DOHH2 (cell line): ENCODE measurements around the gene KRT5.

Experiments used
- H3F3A ChIP-seq: fragments of 200-600 bp; sonication (generic), shearing (Covaris generic); 2 replicates; pipeline ENCODE4 v1.6.0; 2016; ENCODE audit warnings: antibody characterized with exemption, mild to moderate bottlenecking; ENCODE audit not compliant: control insufficient read depth, insufficient read depth
- H3K27ac ChIP-seq: fragments of 200-600 bp; sonication (generic); 2 replicates; pipeline ENCODE4 v1.5.1; 2014; ENCODE audit warnings: low read depth, mild to moderate bottlenecking, low read length, moderate library complexity
- H3K27me3 ChIP-seq: fragments of 200-600 bp; sonication (generic); 2 replicates; pipeline ENCODE4 v1.6.1; 2014; ENCODE audit warnings: mild to moderate bottlenecking, low read length, mixed read lengths; ENCODE audit not compliant: control insufficient read depth
- H3K36me3 ChIP-seq: fragments of 200-600 bp; sonication (generic); 2 replicates; pipeline ENCODE4 v1.6.1; 2014; ENCODE audit warnings: mild to moderate bottlenecking, low read length, moderate library complexity, mixed read lengths; ENCODE audit not compliant: control insufficient read depth
- H3K4me1 ChIP-seq: fragments of 200-600 bp; sonication (generic); 2 replicates; pipeline ENCODE4 v1.6.1; 2014; ENCODE audit warnings: mild to moderate bottlenecking, low read length, mixed read lengths; ENCODE audit not compliant: control insufficient read depth
- H3K4me2 ChIP-seq: fragments of 200-600 bp; sonication (generic); 2 replicates; pipeline ENCODE4 v1.6.0; 2014; ENCODE audit warnings: mild to moderate bottlenecking, low read length, moderate library complexity
- H3K4me3 ChIP-seq: fragments of 200-600 bp; sonication (generic); 2 replicates; pipeline ENCODE4 v1.5.1; 2014; ENCODE audit warnings: mild to moderate bottlenecking, low read length, mixed read lengths
- H3K79me2 ChIP-seq: fragments of 200-600 bp; sonication (generic); 2 replicates; pipeline ENCODE4 v1.6.1; 2014; ENCODE audit warnings: mild to moderate bottlenecking, low read length, mixed read lengths; ENCODE audit not compliant: control insufficient read depth
- H3K9me2 ChIP-seq: fragments of 200-600 bp; sonication (generic); replicated peaks from 2 replicates; pipeline ENCODE4 v1.6.1; 2014; ENCODE audit warnings: mild to moderate bottlenecking, low read length, mixed read lengths; ENCODE audit not compliant: control insufficient read depth
- H3K9me3 ChIP-seq: fragments of 200-600 bp; sonication (generic); 2 replicates; pipeline ENCODE4 v1.6.1; 2014; ENCODE audit warnings: antibody characterized with exemption, low read length, mixed read lengths; ENCODE audit not compliant: control insufficient read depth, insufficient read depth
- H4K20me1 ChIP-seq: fragments of 200-600 bp; sonication (generic); 2 replicates; pipeline ENCODE4 v1.6.0; 2014; ENCODE audit warnings: low read depth, mild to moderate bottlenecking, antibody characterized with exemption, low read length, moderate library complexity; ENCODE audit not compliant: control insufficient read depth, insufficient read depth
- CTCF ChIP-seq: fragments of 200-600 bp; sonication (generic); IDR thresholded peaks from one replicate; pipeline ENCODE4 v1.5.1; 2014; ENCODE audit warnings: antibody characterized with exemption, mild to moderate bottlenecking, low read depth, low read length; ENCODE audit not compliant: poor library complexity, severe bottlenecking
- EZH2phosphoT487 ChIP-seq: fragments of 200-600 bp; sonication (generic); IDR thresholded peaks from 2 replicates; pipeline ENCODE4 v1.6.1; 2017; ENCODE audit warnings: borderline replicate concordance, mild to moderate bottlenecking, antibody characterized with exemption, low read length, moderate library complexity, mixed read lengths

The KRT5 gene

GRCh38 chr12:52542157-52542556, 22.0 kb upstream of the KRT5 start:
- H3K4me3 ChIP-seq, result no peak overlapping the region
- H3K36me3 ChIP-seq, result no peaks in the 10 kb centered on the region
- TF ChIP-seq EZH2phosphoT487 (no peak), CTCF (no peak)
- H3K79me2 ChIP-seq, result no peaks in the 10 kb centered on the region
- no peaks in the 10 kb centered on the region for H3K27me3 ChIP-seq
- no peaks in the 10 kb centered on the region for H3K9me3 ChIP-seq
- no peak overlapping the region for H3K4me2 ChIP-seq
- no peaks in the 10 kb centered on the region for H3K9me2 ChIP-seq
- H4K20me1 ChIP-seq, result no peaks in the 10 kb centered on the region
- H3K4me1 ChIP-seq, result no peaks in the 10 kb centered on the region
- no peaks in the 10 kb centered on the region for H3F3A ChIP-seq
- H3K27ac ChIP-seq, result no peak overlapping the region

GRCh38 chr12:52541709-52542108, 21.5 kb upstream of the KRT5 start:
- TF ChIP-seq CTCF, result no peak
- TF ChIP-seq EZH2phosphoT487, result no peak
- no peaks in the 10 kb centered on the region for H3K27me3 ChIP-seq
- no peaks in the 10 kb centered on the region for H3K36me3 ChIP-seq
- H3K9me3 ChIP-seq, result no peaks in the 10 kb centered on the region
- H3K4me1 ChIP-seq, result no peaks in the 10 kb centered on the region
- no peak overlapping the region for H3K4me2 ChIP-seq
- H3K27ac ChIP-seq, result no peak overlapping the region
- no peaks in the 10 kb centered on the region for H3F3A ChIP-seq
- H3K79me2 ChIP-seq, result no peaks in the 10 kb centered on the region
- H3K9me2 ChIP-seq, result no peaks in the 10 kb centered on the region
- no peaks in the 10 kb centered on the region for H4K20me1 ChIP-seq
- H3K4me3 ChIP-seq, result no peak overlapping the region

GRCh38 chr12:52540531-52540930, 20.3 kb upstream of the KRT5 start:
- H3F3A ChIP-seq, result no peaks in the 10 kb centered on the region
- H3K79me2 ChIP-seq, result no peaks in the 10 kb centered on the region
- no peak overlapping the region for H3K4me3 ChIP-seq
- TF ChIP-seq CTCF (no peak), EZH2phosphoT487 (no peak)
- no peak overlapping the region for H3K4me2 ChIP-seq
- H3K27me3 ChIP-seq, result no peaks in the 10 kb centered on the region
- H3K9me3 ChIP-seq, result no peaks in the 10 kb centered on the region
- H3K4me1 ChIP-seq, result no peaks in the 10 kb centered on the region
- H4K20me1 ChIP-seq, result no peaks in the 10 kb centered on the region
- H3K9me2 ChIP-seq, result no peaks in the 10 kb centered on the region
- no peaks in the 10 kb centered on the region for H3K36me3 ChIP-seq
- no peak overlapping the region for H3K27ac ChIP-seq

- Histone ChIP-seq H3K4me2 (no peak overlapping the region), H3F3A (no peaks in the 10 kb centered on the region), H3K4me3 (no peak overlapping the region), H3K4me1 (no peaks in the 10 kb centered on the region), H3K27me3 (no peaks in the 10 kb centered on the region), H3K27ac (no peak overlapping the region), H4K20me1 (no peaks in the 10 kb centered on the region), H3K9me2 (no peaks in the 10 kb centered on the region), H3K9me3 (no peaks in the 10 kb centered on the region), H3K36me3 (no peaks in the 10 kb centered on the region), H3K79me2 (no peaks in the 10 kb centered on the region)
- TF ChIP-seq EZH2phosphoT487, result no peak
- no peak for TF ChIP-seq CTCF
Observed at GRCh38 chr12:52539821-52540173, 19.6 kb upstream of the KRT5 start.
